OCI-LY3 (cell line): ENCODE data around the gene TAGAP.

Source experiments
- EZH2phosphoT487 ChIP-seq: fragments of 200-600 bp; shearing (Covaris generic); IDR thresholded peaks from 2 replicates; pipeline ENCODE4 v1.6.1; 2018; ENCODE audit warnings: antibody characterized with exemption, mixed run types, low read depth
- TF ChIP-seq, protein P1 (sequence below): fragments of 200-600, 300-600 bp; sonication (generic); IDR thresholded peaks from 2 replicates; pipeline ENCODE4 v1.5.1; 2014; ENCODE audit warnings: antibody characterized with exemption, low read length, low read depth

DNA sequence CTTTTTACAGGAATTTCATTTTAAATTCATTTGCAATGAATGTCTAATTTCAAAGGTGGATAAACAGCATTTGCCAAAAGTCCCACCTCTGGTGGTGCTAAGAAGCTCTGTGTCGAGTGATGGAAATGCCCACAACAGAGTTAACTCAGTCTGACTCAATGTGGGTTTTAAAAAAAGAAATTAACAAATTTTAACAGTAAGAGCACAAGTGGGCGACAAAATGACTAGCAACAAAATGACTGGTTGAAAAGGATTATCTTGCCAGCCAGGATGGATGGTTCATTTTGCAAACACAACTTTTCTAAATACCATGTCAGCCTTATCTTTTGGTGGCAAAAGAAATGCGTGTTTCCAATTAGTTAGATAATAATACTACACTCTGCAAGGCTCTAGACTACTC, 14.3 kb upstream of the TAGAP start:
- no peak for TF ChIP-seq EZH2phosphoT487
- TF ChIP-seq, protein P1, sequence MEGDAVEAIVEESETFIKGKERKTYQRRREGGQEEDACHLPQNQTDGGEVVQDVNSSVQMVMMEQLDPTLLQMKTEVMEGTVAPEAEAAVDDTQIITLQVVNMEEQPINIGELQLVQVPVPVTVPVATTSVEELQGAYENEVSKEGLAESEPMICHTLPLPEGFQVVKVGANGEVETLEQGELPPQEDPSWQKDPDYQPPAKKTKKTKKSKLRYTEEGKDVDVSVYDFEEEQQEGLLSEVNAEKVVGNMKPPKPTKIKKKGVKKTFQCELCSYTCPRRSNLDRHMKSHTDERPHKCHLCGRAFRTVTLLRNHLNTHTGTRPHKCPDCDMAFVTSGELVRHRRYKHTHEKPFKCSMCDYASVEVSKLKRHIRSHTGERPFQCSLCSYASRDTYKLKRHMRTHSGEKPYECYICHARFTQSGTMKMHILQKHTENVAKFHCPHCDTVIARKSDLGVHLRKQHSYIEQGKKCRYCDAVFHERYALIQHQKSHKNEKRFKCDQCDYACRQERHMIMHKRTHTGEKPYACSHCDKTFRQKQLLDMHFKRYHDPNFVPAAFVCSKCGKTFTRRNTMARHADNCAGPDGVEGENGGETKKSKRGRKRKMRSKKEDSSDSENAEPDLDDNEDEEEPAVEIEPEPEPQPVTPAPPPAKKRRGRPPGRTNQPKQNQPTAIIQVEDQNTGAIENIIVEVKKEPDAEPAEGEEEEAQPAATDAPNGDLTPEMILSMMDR, result no peak
